H1 (cell line): ENCODE data around the gene MIB1. TPM values are rescaled to one million over a fixed set of nuclear protein-coding genes. Genes with fewer than 3 reads are reported as not detected.

ENCODE experiments used
- CTCF ChIA-PET: fragments of 300-600 bp; sonication (Branson Sonifier 250); formaldehyde crosslinking; loops from one replicate; lab custom pipeline; 2021; ENCODE audit not compliant: partially characterized antibody; lab: Charles Lee
- POLR2A ChIA-PET: fragments of 300-600 bp; sonication (Branson Sonifier 250); formaldehyde crosslinking; loops from one replicate; lab custom pipeline; 2021; ENCODE audit warnings: inconsistent platforms; ENCODE audit not compliant: partially characterized antibody; lab: Charles Lee
- DNase-seq, 2 experiments: peaks; one replicate each; pipeline versions ENCODE4 v3.0.0 to v3.0.0-alpha.2; 2010 to 2022; ENCODE audit warnings: low spot score in 2 of 2, low read depth in 1 of 2, mixed read lengths in 1 of 2
- FAIRE-seq: peaks from 2 replicates; lab custom pipeline; 2011; peaks lifted over from hg19 to GRCh38; lab: Jason Lieb, UNC
- H2AFZ ChIP-seq: 2 replicates; pipeline ENCODE4 v1.8.1; 2012; ENCODE audit warnings: low read length, inconsistent platforms
- H2AK5ac ChIP-seq: 2 replicates; pipeline ENCODE4 v1.6.1; 2013; ENCODE audit warnings: low read depth, low read length
- H2BK120ac ChIP-seq: replicated peaks from 2 replicates; pipeline ENCODE3; 2013; ENCODE audit warnings: low read depth, low read length, inconsistent platforms
- H2BK12ac ChIP-seq: 2 replicates; pipeline ENCODE4 v1.6.1; 2013; ENCODE audit warnings: low read depth, low read length
- H2BK15ac ChIP-seq: 2 replicates; pipeline ENCODE4 v1.6.1; 2013; ENCODE audit warnings: low read length
- H2BK20ac ChIP-seq: 2 replicates; pipeline ENCODE4 v1.6.1; 2013; ENCODE audit warnings: low read length
- H2BK5ac ChIP-seq: 2 replicates; pipeline ENCODE4 v1.6.1; 2013; ENCODE audit warnings: low read depth, low read length
- H3K14ac ChIP-seq: 2 replicates; pipeline ENCODE4 v1.6.1; 2013; ENCODE audit warnings: inconsistent platforms; ENCODE audit not compliant: insufficient read length
- H3K18ac ChIP-seq: 2 replicates; pipeline ENCODE4 v1.6.1; 2013; ENCODE audit warnings: low read length; ENCODE audit errors: extremely low read depth
- H3K23ac ChIP-seq: 2 replicates; pipeline ENCODE4 v1.6.1; 2013; ENCODE audit warnings: inconsistent platforms; ENCODE audit not compliant: insufficient read length
- H3K23me2 ChIP-seq: 2 replicates; pipeline ENCODE4 v1.6.1; 2013; ENCODE audit warnings: low read depth, low read length
- H3K27ac ChIP-seq: 2 replicates; pipeline ENCODE4 v1.6.1; 2011; ENCODE audit warnings: low read depth, low read length, inconsistent platforms
- H3K27me3 ChIP-seq, 4 experiments: replicated peaks in 1 of 4; 1 replicate in 1 of 4; 2 replicates in 3 of 4; pipeline versions ENCODE4 v1.6.1 to v1.8.1; 2011 to 2013; ENCODE audit warnings: low read length in 3 of 4, mild to moderate bottlenecking in 3 of 4, inconsistent platforms in 2 of 4, mixed read lengths in 2 of 4, moderate library complexity in 1 of 4; ENCODE audit not compliant: control insufficient read depth in 3 of 4, insufficient read depth in 3 of 4; ENCODE audit errors: extremely low read depth in 1 of 4
- H3K36me3 ChIP-seq, 4 experiments: 2 replicates each; pipeline versions ENCODE4 v1.6.1 to v1.8.1; 2011 to 2013; ENCODE audit warnings: mild to moderate bottlenecking in 4 of 4, low read length in 3 of 4, moderate library complexity in 2 of 4, control low read depth in 1 of 4, inconsistent platforms in 1 of 4; ENCODE audit not compliant: insufficient read depth in 4 of 4, control insufficient read depth in 2 of 4
- H3K4ac ChIP-seq: replicated peaks from 2 replicates; pipeline ENCODE3; 2013; ENCODE audit warnings: low read length, low read depth, mixed read lengths, inconsistent platforms; ENCODE audit not compliant: insufficient read length
- H3K4me1 ChIP-seq, 4 experiments: replicated peaks in 1 of 4; 1 replicate in 1 of 4; 2 replicates in 3 of 4; pipeline versions ENCODE4 v1.6.1 to v1.8.1; 2011 to 2013; ENCODE audit warnings: low read length in 3 of 4, inconsistent platforms in 2 of 4, mixed read lengths in 1 of 4; ENCODE audit not compliant: insufficient read depth in 4 of 4, control insufficient read depth in 3 of 4
- H3K4me2 ChIP-seq, 2 experiments: 2 replicates each; pipeline versions ENCODE4 v1.6.1 to v1.8.1; 2011 to 2013; ENCODE audit warnings: low read depth in 2 of 2, low read length in 2 of 2, control low read depth in 1 of 2, inconsistent platforms in 1 of 2, mild to moderate bottlenecking in 1 of 2; ENCODE audit not compliant: insufficient read depth in 1 of 2
- H3K4me3 ChIP-seq, 4 experiments: fragments of 200-600, 300-600 bp in 1 of 4; sonication (generic), shearing (Covaris generic), sonication (Bioruptor Twin) in 1 of 4; 2 replicates each; pipeline versions ENCODE4 v1.5.1 to v1.8.1; 2011 to 2016; ENCODE audit warnings: low read length in 4 of 4, low read depth in 3 of 4, control low read depth in 2 of 4, inconsistent platforms in 2 of 4, mild to moderate bottlenecking in 2 of 4, mixed read lengths in 1 of 4, moderate library complexity in 1 of 4; ENCODE audit not compliant: insufficient read depth in 2 of 4; ENCODE audit errors: extremely low read depth in 1 of 4
- H3K56ac ChIP-seq: replicated peaks from 2 replicates; pipeline ENCODE3; 2013; ENCODE audit warnings: low read depth, mild to moderate bottlenecking, mixed read lengths, low read length, inconsistent platforms; ENCODE audit not compliant: insufficient read length
- H3K79me1 ChIP-seq: 2 replicates; pipeline ENCODE4 v1.6.1; 2013; ENCODE audit warnings: low read depth, low read length, control low read depth
- H3K79me2 ChIP-seq, 2 experiments: 2 replicates each; pipeline versions ENCODE4 v1.6.1 to v1.8.1; 2012 to 2013; ENCODE audit warnings: low read length in 2 of 2, mild to moderate bottlenecking in 2 of 2, inconsistent platforms in 1 of 2; ENCODE audit not compliant: insufficient read depth in 2 of 2, control insufficient read depth in 1 of 2
- H3K9ac ChIP-seq, 4 experiments: replicated peaks in 1 of 4; 1 replicate in 1 of 4; 2 replicates in 3 of 4; pipeline versions ENCODE4 v1.6.1 to v1.8.1; 2011 to 2013; ENCODE audit warnings: low read depth in 3 of 4, low read length in 3 of 4, control low read depth in 2 of 4, mild to moderate bottlenecking in 2 of 4, moderate library complexity in 2 of 4, inconsistent platforms in 1 of 4; ENCODE audit errors: extremely low read depth in 1 of 4
- H3K9me3 ChIP-seq, 2 experiments: 2 replicates each; pipeline versions ENCODE4 v1.6.1 to v1.8.1; 2012 to 2013; ENCODE audit warnings: mild to moderate bottlenecking in 2 of 2, moderate library complexity in 2 of 2, control low read depth in 1 of 2, inconsistent platforms in 1 of 2, low read depth in 1 of 2, low read length in 1 of 2, mixed read lengths in 1 of 2; ENCODE audit not compliant: insufficient read depth in 2 of 2
- H4K20me1 ChIP-seq, 2 experiments: replicated peaks in 1 of 2; 2 replicates each; pipeline versions ENCODE3 to v1.8.1; 2011 to 2013; ENCODE audit warnings: inconsistent platforms in 2 of 2, low read length in 2 of 2, mild to moderate bottlenecking in 1 of 2; ENCODE audit not compliant: insufficient read depth in 2 of 2, control insufficient read depth in 1 of 2
- H4K5ac ChIP-seq: 2 replicates; pipeline ENCODE4 v1.6.1; 2013; ENCODE audit warnings: low read length, low read depth, mixed read lengths, inconsistent platforms; ENCODE audit not compliant: insufficient read length
- H4K8ac ChIP-seq: 2 replicates; pipeline ENCODE4 v1.8.0; 2013; ENCODE audit warnings: mild to moderate bottlenecking, moderate library complexity, low read length, inconsistent platforms; ENCODE audit not compliant: insufficient read depth; ENCODE audit errors: extremely low read depth
- H4K91ac ChIP-seq: replicated peaks from 2 replicates; pipeline ENCODE3; 2013; ENCODE audit warnings: low read length, mixed read lengths, inconsistent platforms; ENCODE audit not compliant: insufficient read length
- BACH1 ChIP-seq: IDR thresholded peaks from 2 replicates; pipeline ENCODE4 v1.6.1; 2012; ENCODE audit warnings: low read length, improper control_type of control experiment
- GTF2F1 ChIP-seq: IDR thresholded peaks from 2 replicates; pipeline ENCODE4 v1.6.1; 2012; ENCODE audit warnings: low read depth, low read length, improper control_type of control experiment, borderline replicate concordance
- MAFK ChIP-seq: IDR thresholded peaks from 2 replicates; pipeline ENCODE4 v1.6.1; 2012; ENCODE audit warnings: low read depth, mild to moderate bottlenecking, improper control_type of control experiment, low read length
- WGBS, 2 experiments: shearing (Covaris generic) in 1 of 2; methylation state at CpG; one replicate each; pipeline versions ENCODE4 v1.1.6 to v1.1.7; 2013 to 2015; ENCODE audit warnings: low lambda C conversion rate in 2 of 2, mixed read lengths in 2 of 2, inconsistent platforms in 1 of 2, low coverage in 1 of 2, missing lambda C conversion rate in 1 of 2; ENCODE audit not compliant: insufficient replicate concordance in 2 of 2, insufficient coverage in 1 of 2, insufficient read length in 1 of 2; ENCODE audit errors: extremely low coverage in 1 of 2, missing lambda C conversion rate in 1 of 2; 5-methylcytosine and 5-hydroxymethylcytosine counted together
- polyA plus RNA-seq, 7 experiments: library from polyadenylated mRNA; depleted of rRNA in 3 of 7; stranded (reverse) in 5 of 7; unstranded in 2 of 7; fragments of >200 nt in 5 of 7; fragments of 200-250 nt in 2 of 7; gene quantifications; 1 replicate in 5 of 7; 2 replicates in 1 of 7; 4 replicates in 1 of 7; pipeline versions ENCODE4 v1.2.1 to v1.2.3, GENCODE V29; 2011 to 2013; ENCODE audit warnings: missing spikeins in 2 of 7, mixed read lengths in 2 of 7
- total RNA-seq: library from RNA; stranded (reverse); fragmentation: NEBNext Ultra II Directional; extraction: Animal tissue kit (Norgen Biotek cat#: 25700); gene quantifications from 2 replicates; pipeline ENCODE4 v1.2.1, GENCODE V29; 2021

Gene MIB1
- total and polyA plus RNA-seq, 2 of the 8 experiments (the other 6 are each of a cell fraction or from before 2014, with no cell fraction given) = 8.2 to 60.3 TPM

GRCh38 chr18:21830532-21830931, 89.9 kb downstream of the MIB1 start:
- TF ChIP-seq GTF2F1 (no peak), MAFK (peak; percentile 100), BACH1 (peak; percentile 46; the same call in 1 of the 2 replicates)
- Histone ChIP-seq H3K9ac (no peak overlapping the region), H4K5ac (no peak overlapping the region), H3K27ac (no peak overlapping the region), H4K91ac (no peak overlapping the region), H2AK5ac (no peak overlapping the region), H3K36me3 (no peaks in the 10 kb centered on the region; a peak in 2 of 8 replicates), H2BK120ac (no peak overlapping the region), H2AFZ (no peak overlapping the region), H3K23ac (no peak overlapping the region), H3K23me2 (no peaks in the 10 kb centered on the region), H3K9me3 (no peaks in the 10 kb centered on the region), H2BK15ac (no peak overlapping the region), H3K14ac (no peak overlapping the region), H3K56ac (no peak overlapping the region), H3K4me3 (no peak overlapping the region), H2BK5ac (no peak overlapping the region), H4K8ac (no peak overlapping the region), H3K4me2 (no peak overlapping the region), H3K79me1 (no peaks in the 10 kb centered on the region), H3K27me3 (no peaks in the 10 kb centered on the region), H3K4me1 (peaks cover 0 to 2% (median 0%) of the 10 kb centered on the region in 4 experiments; a peak in 2 of 7 replicates), H2BK12ac (no peak overlapping the region), H3K79me2 (no peaks in the 10 kb centered on the region), H3K4ac (no peak overlapping the region), H2BK20ac (no peak overlapping the region), H4K20me1 (no peaks in the 10 kb centered on the region), H3K18ac (no peak overlapping the region)
- ChIA-PET POLR2A (interaction anchor here (1.6 kb wide), 1 partner anchor 23 kb away, joined by 3 read pairs; no protein-coding TSS in a partner anchor), CTCF (interaction anchor here (0.6 to 1.0 kb wide), 2 partner anchors 10 to 28 kb away, joined by 3 to 4 read pairs; no protein-coding TSS in a partner anchor)
- DNase-seq (no peak), FAIRE-seq (peak; percentile 72)
- 76 to 100% methylated on average over 1 to 3 of the region's 3 CpGs for WGBS, 2 experiments
